ENCODE measurements around the gene ATXN7L1. TPM values are rescaled to one million over a fixed set of nuclear protein-coding genes. Genes with fewer than 3 reads are reported as not detected.

The ATXN7L1 gene
- total RNA-seq, 1 experiment from 2014 or later: 29.9 TPM

DNA sequence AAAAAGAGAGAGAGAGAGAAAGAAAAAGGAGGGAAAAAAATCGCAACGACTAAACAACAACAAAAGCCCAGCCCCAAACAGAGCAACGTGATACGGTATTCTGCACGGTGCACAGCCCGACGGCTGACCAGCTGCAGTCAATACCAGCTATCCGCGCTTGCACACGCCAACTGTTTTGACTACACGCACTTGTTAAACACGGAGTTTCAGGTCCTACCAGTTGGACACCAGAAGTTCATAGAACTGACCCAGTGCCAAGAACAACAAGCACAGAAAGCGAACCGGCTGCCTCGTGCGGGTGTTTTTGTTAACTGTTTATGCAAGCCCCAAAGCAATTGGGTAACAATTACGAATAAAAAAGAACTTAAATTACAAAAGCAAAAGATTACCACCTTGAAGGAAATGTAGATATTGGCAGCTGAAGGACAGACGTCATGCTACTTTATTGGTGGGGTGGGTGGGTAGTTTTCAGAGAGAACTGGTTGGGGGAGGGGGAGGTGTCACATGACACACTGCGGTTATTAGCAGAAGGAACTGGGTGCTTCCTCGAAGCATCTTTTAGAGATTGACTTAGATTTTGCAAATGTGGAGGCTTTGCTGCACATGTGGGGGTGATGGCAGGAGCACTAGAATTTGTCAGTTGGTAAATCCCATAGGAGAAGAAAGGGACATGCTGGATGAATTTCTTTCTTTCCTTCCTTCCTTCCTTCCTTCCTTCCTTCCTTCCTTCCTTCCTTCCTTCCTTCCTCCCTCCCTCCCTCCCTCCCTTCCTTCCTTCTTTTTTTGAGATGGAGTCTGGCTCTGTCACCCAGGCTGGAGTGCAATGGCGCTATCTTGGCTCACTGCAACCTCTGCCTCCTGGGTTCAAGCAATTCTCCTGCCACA is 184.5 kb downstream of the ATXN7L1 start:
- no peaks in the 10 kb centered on the region for H3K36me3 ChIP-seq (ENCODE audit: insufficient read depth, low read length, poor library complexity, severe bottlenecking)
- peak overlapping the region; percentile 48 for H3K4me3 ChIP-seq (ENCODE audit: low read depth, low read length, poor library complexity, severe bottlenecking)
- no peaks in the 10 kb centered on the region for H3K9me3 ChIP-seq (ENCODE audit: low read depth, low read length, poor library complexity, severe bottlenecking)
- ChIA-PET POLR2A (ENCODE audit: low non-redundant PET) (interaction anchor here (0.6 kb wide), 1 partner anchor 270 kb away, joined by 16 read pairs; no protein-coding TSS in a partner anchor), CTCF (interaction anchor here (0.6 to 1.1 kb wide), 2 partner anchors 196 to 351 kb away, joined by 3 read pairs; no protein-coding TSS in a partner anchor)
- H3K27me3 ChIP-seq (replicated peaks; ENCODE audit: insufficient read depth, low read depth, low read length, poor library complexity): no peaks in the 10 kb centered on the region
- peak; percentile 97 for DNase-seq (ENCODE audit: low spot score)
- intact Hi-C loops (cut with micrococcal nuclease; ENCODE audit: unreplicated experiment): loop anchor here (1.0 to 5.0 kb wide), 6 partner anchors 40 to 460 kb away; partner anchors contain the start of gene ATXN7L1
- H3K4me1 ChIP-seq (ENCODE audit: insufficient read depth, low read length, poor library complexity, severe bottlenecking): peaks cover 45% of the 10 kb centered on the region
- no TSS peak for BruUV-seq (replicated peaks)
- H3K27ac ChIP-seq (ENCODE audit: low read depth, low read length, poor library complexity, severe bottlenecking): peak overlapping the region; percentile 98
- TF ChIP-seq EZH2 (IDR thresholded peaks at IDR 0.05; ENCODE audit: borderline replicate concordance, low read depth, low read length, poor library complexity, severe bottlenecking): no peak
- TF ChIP-seq, protein P1, sequence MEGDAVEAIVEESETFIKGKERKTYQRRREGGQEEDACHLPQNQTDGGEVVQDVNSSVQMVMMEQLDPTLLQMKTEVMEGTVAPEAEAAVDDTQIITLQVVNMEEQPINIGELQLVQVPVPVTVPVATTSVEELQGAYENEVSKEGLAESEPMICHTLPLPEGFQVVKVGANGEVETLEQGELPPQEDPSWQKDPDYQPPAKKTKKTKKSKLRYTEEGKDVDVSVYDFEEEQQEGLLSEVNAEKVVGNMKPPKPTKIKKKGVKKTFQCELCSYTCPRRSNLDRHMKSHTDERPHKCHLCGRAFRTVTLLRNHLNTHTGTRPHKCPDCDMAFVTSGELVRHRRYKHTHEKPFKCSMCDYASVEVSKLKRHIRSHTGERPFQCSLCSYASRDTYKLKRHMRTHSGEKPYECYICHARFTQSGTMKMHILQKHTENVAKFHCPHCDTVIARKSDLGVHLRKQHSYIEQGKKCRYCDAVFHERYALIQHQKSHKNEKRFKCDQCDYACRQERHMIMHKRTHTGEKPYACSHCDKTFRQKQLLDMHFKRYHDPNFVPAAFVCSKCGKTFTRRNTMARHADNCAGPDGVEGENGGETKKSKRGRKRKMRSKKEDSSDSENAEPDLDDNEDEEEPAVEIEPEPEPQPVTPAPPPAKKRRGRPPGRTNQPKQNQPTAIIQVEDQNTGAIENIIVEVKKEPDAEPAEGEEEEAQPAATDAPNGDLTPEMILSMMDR (conservative IDR thresholded peaks at IDR 0.05; ENCODE audit: low read depth, low read length): no peak

DNA sequence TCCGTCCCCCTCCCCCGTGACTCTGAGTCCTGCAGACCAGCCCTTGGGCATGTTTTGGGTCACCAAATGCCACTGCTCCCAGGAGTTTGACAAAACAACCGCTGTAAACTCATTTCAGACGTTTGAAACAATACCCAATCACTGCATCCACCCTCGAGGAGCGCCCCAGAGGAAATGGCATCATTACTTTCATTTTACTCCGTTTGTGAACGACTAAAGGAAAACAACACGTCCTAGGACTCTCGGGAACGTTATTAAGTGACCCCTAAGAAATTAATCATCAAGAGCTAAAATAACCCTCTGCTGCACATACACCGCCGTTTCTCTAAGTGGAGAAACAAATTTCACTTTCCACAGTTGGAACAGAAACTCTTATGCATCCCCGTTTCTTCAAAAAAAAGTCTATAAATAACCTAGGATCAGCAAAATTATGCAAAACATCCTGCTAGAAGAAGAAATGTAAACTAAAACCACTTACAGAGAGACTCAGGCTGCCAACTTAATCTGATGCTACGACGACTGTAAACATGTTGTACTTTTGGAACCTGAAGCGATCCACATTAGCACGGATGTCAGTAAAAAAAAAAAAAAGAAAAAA is 185.2 kb downstream of the ATXN7L1 start:
- peaks cover 50% of the 10 kb centered on the region for H3K4me1 ChIP-seq (ENCODE audit: insufficient read depth, low read length, poor library complexity, severe bottlenecking)
- intact Hi-C loops (cut with micrococcal nuclease; ENCODE audit: unreplicated experiment): loop anchor here (5.0 kb wide), 4 partner anchors 39 to 459 kb away; no protein-coding TSS in a partner anchor
- TSS peak; percentile 94 for BruUV-seq (replicated peaks)
- peak overlapping the region; percentile 48 for H3K4me3 ChIP-seq (ENCODE audit: low read depth, low read length, poor library complexity, severe bottlenecking)
- TF ChIP-seq, protein P1 (conservative IDR thresholded peaks at IDR 0.05; ENCODE audit: low read depth, low read length): no peak
- no peak for TF ChIP-seq EZH2 (IDR thresholded peaks at IDR 0.05; ENCODE audit: borderline replicate concordance, low read depth, low read length, poor library complexity, severe bottlenecking)
- ChIA-PET POLR2A (ENCODE audit: low non-redundant PET) (no interaction called here), CTCF (interaction anchor here (0.6 to 1.1 kb wide), 2 partner anchors 197 to 352 kb away, joined by 3 read pairs; no protein-coding TSS in a partner anchor)
- no peaks in the 10 kb centered on the region for H3K9me3 ChIP-seq (ENCODE audit: low read depth, low read length, poor library complexity, severe bottlenecking)
- DNase-seq (ENCODE audit: low spot score): peak; percentile 51
- peak overlapping the region; percentile 98 for H3K27ac ChIP-seq (ENCODE audit: low read depth, low read length, poor library complexity, severe bottlenecking)
- no peaks in the 10 kb centered on the region for H3K36me3 ChIP-seq (ENCODE audit: insufficient read depth, low read length, poor library complexity, severe bottlenecking)
- H3K27me3 ChIP-seq (replicated peaks; ENCODE audit: insufficient read depth, low read depth, low read length, poor library complexity): no peaks in the 10 kb centered on the region

GRCh38 chr7:105690325-105690945 is 186.0 kb downstream of the ATXN7L1 start:
- CTCF ChIA-PET: interaction anchor here (1.1 kb wide), 1 partner anchor 352 kb away, joined by 3 read pairs; no protein-coding TSS in a partner anchor
- POLR2A ChIA-PET (ENCODE audit: low non-redundant PET): no interaction called here

More at GRCh38 chr7:105690325-105690945, 186.0 kb downstream of the ATXN7L1 start:
- H3K4me1 ChIP-seq (ENCODE audit: insufficient read depth, low read length, poor library complexity, severe bottlenecking): peaks cover 50% of the 10 kb centered on the region
- DNase-seq (ENCODE audit: low spot score): peak; percentile 80
- H3K27ac ChIP-seq (ENCODE audit: low read depth, low read length, poor library complexity, severe bottlenecking): peak overlapping the region; percentile 98
- intact Hi-C loops (cut with micrococcal nuclease; ENCODE audit: unreplicated experiment): loop anchor here (5.0 kb wide), 4 partner anchors 38 to 458 kb away; no protein-coding TSS in a partner anchor
- no peaks in the 10 kb centered on the region for H3K27me3 ChIP-seq (replicated peaks; ENCODE audit: insufficient read depth, low read depth, low read length, poor library complexity)
- no TSS peak for BruUV-seq (replicated peaks)
- no peaks in the 10 kb centered on the region for H3K9me3 ChIP-seq (ENCODE audit: low read depth, low read length, poor library complexity, severe bottlenecking)
- H3K4me3 ChIP-seq (ENCODE audit: low read depth, low read length, poor library complexity, severe bottlenecking): peak overlapping the region; percentile 48
- no peak for TF ChIP-seq EZH2 (IDR thresholded peaks at IDR 0.05; ENCODE audit: borderline replicate concordance, low read depth, low read length, poor library complexity, severe bottlenecking)
- TF ChIP-seq, protein P1 (conservative IDR thresholded peaks at IDR 0.05; ENCODE audit: low read depth, low read length): no peak
- H3K36me3 ChIP-seq (ENCODE audit: insufficient read depth, low read length, poor library complexity, severe bottlenecking): no peaks in the 10 kb centered on the region
